ENCODE results near the gene EIPR1. TPM values are rescaled to one million over a fixed set of nuclear protein-coding genes. Genes with fewer than 3 reads are reported as not detected.

Gene EIPR1
- total RNA-seq, 2 experiments from 2014 or later = 38.2 to 40.5 TPM

DNA sequence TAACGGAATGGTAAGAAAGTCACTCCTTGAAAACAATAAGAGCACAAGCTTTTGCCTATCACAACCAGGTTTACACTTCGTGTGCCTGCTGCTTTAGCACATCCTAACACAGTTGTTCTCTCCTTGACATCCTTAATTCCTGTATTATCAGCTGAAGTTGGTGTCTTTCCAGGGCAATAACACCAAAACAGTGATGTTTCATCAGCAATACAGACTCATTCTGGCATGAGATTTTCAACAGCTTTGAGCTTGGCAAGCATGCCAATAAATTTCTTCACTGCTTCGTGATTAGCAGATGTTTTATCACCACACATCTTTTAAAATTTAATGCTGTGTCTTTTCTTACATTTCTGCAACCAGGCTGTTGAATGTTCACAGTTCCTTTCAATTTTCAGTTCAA, 148.4 kb downstream of the EIPR1 start:
- H3K36me3 Mint-ChIP-seq = peaks cover 39% of the 10 kb centered on the region
- H3K4me3 Mint-ChIP-seq = no peak overlapping the region
- CTCF ChIA-PET = no interaction called here
- H3K27ac Mint-ChIP-seq = no peak overlapping the region
- H3K4me1 Mint-ChIP-seq (ENCODE audit: low read depth) = peaks cover 33% of the 10 kb centered on the region
- intact Hi-C loops (cut with micrococcal nuclease) = no loop called here
- DNase-seq = no peak
- no peaks in the 10 kb centered on the region for H3K27me3 Mint-ChIP-seq
- peaks cover 18% of the 10 kb centered on the region for H3K9me3 Mint-ChIP-seq
- POLR2A ChIA-PET = no interaction called here

DNA sequence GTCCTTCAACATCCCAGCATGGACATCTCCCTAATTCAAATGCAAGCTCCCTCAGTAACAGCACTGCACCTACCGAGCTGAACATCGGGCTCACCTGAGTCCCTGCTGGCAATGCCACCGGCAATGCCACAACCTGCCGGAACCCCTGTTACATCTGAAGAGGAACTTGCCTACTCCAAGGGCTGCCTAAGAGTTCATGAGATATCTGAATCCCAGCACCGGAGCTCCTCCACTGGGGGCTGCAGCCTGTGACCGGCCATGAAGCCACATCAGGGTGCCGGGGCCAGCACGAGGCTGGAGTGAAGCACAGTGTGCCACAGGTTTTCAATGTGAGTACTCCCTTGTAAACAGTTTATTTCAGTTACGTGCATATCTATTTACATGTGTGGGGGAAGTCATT, 152.9 kb downstream of the EIPR1 start:
- peaks cover 27% of the 10 kb centered on the region for H3K9me3 Mint-ChIP-seq
- H3K27me3 Mint-ChIP-seq = no peaks in the 10 kb centered on the region
- intact Hi-C loops (cut with micrococcal nuclease) = no loop called here
- peaks cover 34% of the 10 kb centered on the region for H3K36me3 Mint-ChIP-seq
- DNase-seq = no peak
- H3K4me1 Mint-ChIP-seq (ENCODE audit: low read depth) = peaks cover 51% of the 10 kb centered on the region
- CTCF ChIA-PET = interaction anchor here (1.4 kb wide), 1 partner anchor 18 kb away, joined by 3 read pairs; no protein-coding TSS in a partner anchor
- H3K27ac Mint-ChIP-seq = peak overlapping the region; percentile 100
- POLR2A ChIA-PET = interaction anchor here (1.0 to 1.7 kb wide), 2 partner anchors 10 to 14 kb away, joined by 3 read pairs; no protein-coding TSS in a partner anchor
- no peak overlapping the region for H3K4me3 Mint-ChIP-seq

DNA sequence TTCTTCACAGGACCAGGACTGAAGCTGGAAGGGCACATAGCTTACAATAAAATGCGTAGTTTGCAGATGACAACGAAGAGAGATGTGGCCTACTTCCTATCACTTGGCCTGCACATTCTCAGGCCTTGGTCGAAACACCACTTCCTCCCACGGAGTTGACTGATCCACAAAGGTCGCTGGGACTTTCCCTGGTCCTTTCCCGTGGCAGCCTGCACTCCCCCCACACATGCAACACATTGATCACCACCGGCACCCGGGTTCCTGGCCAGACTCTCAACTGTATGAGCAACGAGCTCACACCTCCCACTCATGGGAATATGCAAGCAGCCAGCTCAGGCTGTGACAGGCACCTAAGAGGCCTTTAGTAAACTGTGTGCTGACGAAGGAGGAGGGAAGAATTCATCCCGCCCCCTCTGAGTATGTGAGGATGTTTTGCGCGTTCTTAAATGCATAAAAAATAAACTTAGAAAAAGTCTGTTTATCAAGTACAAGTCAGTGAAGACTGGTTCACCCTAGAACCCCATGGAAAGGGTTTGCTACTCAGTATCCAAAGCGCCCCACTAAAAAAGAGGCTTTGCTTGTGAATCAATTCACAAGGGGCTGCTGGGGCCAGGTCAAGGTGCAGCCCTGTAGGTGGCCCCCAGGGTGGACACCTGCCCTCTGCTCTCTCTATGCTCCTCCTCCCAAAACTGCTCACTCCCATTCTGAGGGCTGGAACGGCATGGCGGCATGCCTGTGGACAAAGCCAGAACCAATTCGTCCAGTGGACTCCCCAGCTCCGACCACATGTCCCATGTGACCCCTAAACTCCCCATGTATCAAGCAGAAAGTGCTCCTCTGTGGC, 154.3 kb downstream of the EIPR1 start:
- ChIA-PET POLR2A (interaction anchor here (0.7 to 1.8 kb wide), 11 partner anchors 9 to 428 kb away, joined by 3 to 8 read pairs (median 3); partner anchors contain the start of gene EIPR1), CTCF (interaction anchor here (0.8 to 1.5 kb wide), 11 partner anchors 14 to 157 kb away, joined by 3 to 10 read pairs (median 3); partner anchors contain the start of gene TRAPPC12)
- Mint-ChIP-seq H3K27ac (peak overlapping the region; percentile 100), H3K27me3 (no peaks in the 10 kb centered on the region), H3K36me3 (peaks cover 35% of the 10 kb centered on the region), H3K9me3 (peaks cover 25% of the 10 kb centered on the region), H3K4me1 (ENCODE audit: low read depth) (peaks cover 51% of the 10 kb centered on the region), H3K4me3 (peak overlapping the region; percentile 45)
- DNase-seq = peak; percentile 97
- intact Hi-C loops (cut with micrococcal nuclease) = loop anchor here (1.0 to 2.0 kb wide), 8 partner anchors 16 to 351 kb away; partner anchors contain the start of genes ADI1, EIPR1, RNASEH1 and RPS7

DNA sequence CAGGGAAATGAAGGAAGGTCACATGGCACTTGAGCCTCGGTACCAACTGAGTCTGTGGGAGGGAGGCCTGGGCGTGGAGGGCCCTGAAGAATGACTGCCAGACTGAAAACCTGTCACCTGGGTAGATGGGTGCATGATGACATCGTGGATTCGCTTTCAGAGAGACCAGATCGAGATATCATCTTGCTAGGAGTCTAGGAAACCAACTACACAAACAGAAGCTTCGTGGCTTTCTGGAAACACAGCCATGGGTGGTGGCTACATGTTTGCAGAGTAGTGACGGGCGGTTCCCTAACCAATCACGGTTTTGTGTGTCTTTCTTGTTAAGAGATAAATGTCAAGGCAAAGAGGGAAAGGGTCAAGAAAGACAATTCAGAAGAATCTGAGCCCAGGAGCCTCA, 155.0 kb downstream of the EIPR1 start:
- peak; percentile 86 for DNase-seq
- Mint-ChIP-seq H3K27ac (peak overlapping the region; percentile 100), H3K36me3 (peaks cover 31% of the 10 kb centered on the region), H3K9me3 (peaks cover 22% of the 10 kb centered on the region), H3K27me3 (no peaks in the 10 kb centered on the region), H3K4me3 (peak overlapping the region; percentile 45), H3K4me1 (ENCODE audit: low read depth) (peaks cover 55% of the 10 kb centered on the region)
- intact Hi-C loops (cut with micrococcal nuclease) = loop anchor here (1.0 to 2.0 kb wide), 8 partner anchors 17 to 352 kb away; partner anchors contain the start of genes ADI1, EIPR1, RNASEH1 and RPS7
- ChIA-PET POLR2A (interaction anchor here (0.7 to 1.8 kb wide), 10 partner anchors 18 to 429 kb away, joined by 3 to 8 read pairs (median 4); partner anchors contain the start of gene EIPR1), CTCF (interaction anchor here (0.8 to 1.5 kb wide), 9 partner anchors 17 to 158 kb away, joined by 3 to 10 read pairs (median 3); partner anchors contain the start of gene TRAPPC12)

DNA sequence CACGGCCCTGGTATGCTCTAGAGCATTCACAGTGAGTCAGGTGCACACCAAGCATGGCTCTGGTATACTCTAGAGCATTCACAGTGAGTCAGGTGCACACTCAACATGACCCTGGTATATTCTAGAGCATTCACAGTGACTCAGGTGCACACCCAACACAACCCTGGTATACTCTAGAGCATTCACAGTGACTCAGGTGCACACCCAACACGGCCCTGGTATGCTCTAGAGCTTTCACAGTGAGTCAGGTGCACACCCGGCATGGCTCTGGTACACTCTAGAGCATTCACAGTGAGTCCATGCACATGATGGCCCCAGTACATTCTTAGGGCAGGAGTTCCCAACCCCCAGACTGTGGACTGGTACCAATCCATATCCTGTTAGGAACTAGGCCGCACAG, 158.1 kb downstream of the EIPR1 start:
- ChIA-PET POLR2A (no interaction called here), CTCF (no interaction called here)
- peak overlapping the region; percentile 52 for H3K27ac Mint-ChIP-seq
- H3K36me3 Mint-ChIP-seq = peaks cover 21% of the 10 kb centered on the region
- H3K4me1 Mint-ChIP-seq (ENCODE audit: low read depth) = peaks cover 62% of the 10 kb centered on the region
- no peaks in the 10 kb centered on the region for H3K27me3 Mint-ChIP-seq
- DNase-seq = no peak
- no peak overlapping the region for H3K4me3 Mint-ChIP-seq
- intact Hi-C loops (cut with micrococcal nuclease) = no loop called here
- H3K9me3 Mint-ChIP-seq = peaks cover 9% of the 10 kb centered on the region

DNA sequence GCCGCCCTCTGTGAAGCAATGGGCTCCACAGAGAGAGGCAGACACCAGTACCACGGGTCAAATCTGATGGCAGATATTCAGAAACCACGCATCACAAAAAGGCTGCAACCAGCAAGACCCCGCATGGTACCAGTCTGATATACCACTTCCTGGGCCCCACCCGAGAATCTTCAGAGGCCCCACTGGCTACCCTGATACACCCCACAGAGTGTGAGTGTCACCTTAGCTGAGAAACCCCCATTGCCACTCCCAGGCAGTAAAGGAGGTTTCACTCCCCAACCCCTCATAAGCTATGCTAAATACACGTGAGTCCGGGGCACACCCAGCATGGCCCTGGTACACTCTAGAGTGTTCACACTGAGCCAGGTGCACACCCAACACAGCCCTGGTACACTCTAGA, 160.0 kb downstream of the EIPR1 start:
- Mint-ChIP-seq H3K9me3 (peaks cover 9% of the 10 kb centered on the region), H3K27ac (peak overlapping the region; percentile 54), H3K36me3 (peaks cover 21% of the 10 kb centered on the region), H3K27me3 (no peaks in the 10 kb centered on the region), H3K4me3 (no peak overlapping the region), H3K4me1 (ENCODE audit: low read depth) (peaks cover 52% of the 10 kb centered on the region)
- CTCF ChIA-PET = interaction anchor here (1.4 kb wide), 1 partner anchor 18 kb away, joined by 5 read pairs; no protein-coding TSS in a partner anchor
- no peak for DNase-seq
- POLR2A ChIA-PET = no interaction called here
- intact Hi-C loops (cut with micrococcal nuclease) = no loop called here

DNA sequence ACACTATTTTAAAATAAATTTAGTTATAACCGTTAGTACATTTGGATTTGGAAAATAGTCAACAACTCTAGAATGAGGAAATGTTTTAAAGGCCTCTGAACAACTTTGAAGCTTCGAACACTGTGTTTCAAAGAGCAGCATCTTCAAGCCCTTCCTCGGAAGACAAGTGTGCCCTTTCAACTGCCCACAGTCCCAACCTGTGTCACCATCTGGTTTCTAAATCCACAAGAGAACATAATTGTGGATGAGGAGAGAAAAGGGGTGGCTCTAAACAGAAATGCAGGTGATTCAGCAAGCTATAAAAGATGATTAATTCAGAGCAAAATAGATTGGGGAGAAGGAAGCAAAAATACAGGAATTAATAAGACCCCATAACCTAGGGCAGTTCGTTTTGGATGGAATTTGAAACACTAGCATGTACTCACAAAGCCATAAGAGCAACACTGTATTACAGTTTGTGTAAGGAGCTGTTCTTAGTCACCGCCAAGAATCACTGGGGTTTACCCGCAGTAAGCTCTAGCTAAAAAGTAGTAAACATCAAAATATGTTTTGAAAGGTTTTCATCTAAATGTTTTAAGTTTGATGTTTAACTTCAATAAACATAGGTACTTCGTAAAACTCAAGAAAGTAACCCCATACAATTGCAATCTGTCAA, 160.7 kb downstream of the EIPR1 start:
- ChIA-PET CTCF (interaction anchor here (1.4 kb wide), 1 partner anchor 19 kb away, joined by 5 read pairs; no protein-coding TSS in a partner anchor), POLR2A (no interaction called here)
- Mint-ChIP-seq H3K27ac (peak overlapping the region; percentile 68), H3K36me3 (peaks cover 25% of the 10 kb centered on the region), H3K4me1 (ENCODE audit: low read depth) (peaks cover 45% of the 10 kb centered on the region), H3K4me3 (no peak overlapping the region), H3K9me3 (peaks cover 9% of the 10 kb centered on the region), H3K27me3 (no peaks in the 10 kb centered on the region)
- DNase-seq = no peak
- intact Hi-C loops (cut with micrococcal nuclease) = no loop called here

DNA sequence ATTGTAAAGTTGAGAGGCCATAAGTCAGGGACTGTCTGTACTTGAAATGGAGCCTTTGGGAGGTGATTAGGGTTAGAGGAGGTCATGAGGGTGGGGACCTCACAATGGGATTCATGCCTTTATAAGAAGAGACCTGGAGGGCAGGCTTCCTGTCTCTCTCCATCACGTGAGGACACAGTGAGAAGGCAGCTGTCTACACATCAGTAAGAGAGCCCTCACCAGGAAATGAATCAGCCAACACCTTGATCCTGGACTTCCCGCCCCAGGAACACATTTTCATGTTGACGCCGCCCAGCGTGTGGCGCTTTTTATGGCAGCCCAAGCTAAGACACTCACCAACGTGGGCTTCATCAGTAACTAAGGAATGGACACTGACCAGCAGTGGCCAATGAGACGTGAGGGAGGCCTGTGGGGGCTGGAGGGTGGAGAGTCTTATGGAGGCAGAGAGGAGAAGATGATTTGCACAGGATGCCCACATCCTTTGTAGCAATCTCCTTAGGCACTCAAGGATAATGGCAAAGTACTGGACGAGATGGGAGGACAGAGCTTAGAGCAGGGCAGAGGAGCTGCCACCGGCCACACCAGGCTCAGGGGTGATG, 162.7 kb downstream of the EIPR1 start:
- peak overlapping the region; percentile 62 for H3K27ac Mint-ChIP-seq
- peak; percentile 27 for DNase-seq
- CTCF ChIA-PET = no interaction called here
- peaks cover 38% of the 10 kb centered on the region for H3K4me1 Mint-ChIP-seq (ENCODE audit: low read depth)
- H3K4me3 Mint-ChIP-seq = no peak overlapping the region
- POLR2A ChIA-PET = interaction anchor here (1.4 kb wide), 1 partner anchor 9 kb away, joined by 3 read pairs; no protein-coding TSS in a partner anchor
- intact Hi-C loops (cut with micrococcal nuclease) = no loop called here
- H3K9me3 Mint-ChIP-seq = peaks cover under 1% of the 10 kb centered on the region
- no peaks in the 10 kb centered on the region for H3K27me3 Mint-ChIP-seq
- peaks cover 18% of the 10 kb centered on the region for H3K36me3 Mint-ChIP-seq

DNA sequence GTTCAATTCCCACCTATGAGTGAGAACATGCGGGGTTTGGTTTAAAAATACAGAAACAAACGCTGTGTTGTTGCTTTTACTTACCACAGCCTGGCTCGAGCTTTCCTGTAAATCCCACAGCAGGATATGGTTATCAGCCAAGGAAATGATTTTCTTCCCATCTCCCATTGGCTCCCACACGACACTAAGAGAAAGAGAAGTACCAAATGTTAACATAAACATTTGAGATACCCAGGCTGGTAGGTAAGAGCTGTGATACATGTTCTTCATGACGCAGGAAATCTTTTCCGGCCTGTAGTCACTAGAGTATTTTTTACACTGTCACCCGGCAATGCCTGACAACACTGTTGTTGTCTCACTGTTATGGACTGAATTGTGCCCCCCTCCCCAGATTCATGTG, 163.6 kb downstream of the EIPR1 start:
- peaks cover 19% of the 10 kb centered on the region for H3K36me3 Mint-ChIP-seq
- H3K27me3 Mint-ChIP-seq = no peaks in the 10 kb centered on the region
- H3K4me1 Mint-ChIP-seq (ENCODE audit: low read depth) = peaks cover 38% of the 10 kb centered on the region
- H3K27ac Mint-ChIP-seq = peak overlapping the region; percentile 25
- H3K9me3 Mint-ChIP-seq = no peaks in the 10 kb centered on the region
- ChIA-PET POLR2A (interaction anchor here (1.4 kb wide), 1 partner anchor 10 kb away, joined by 3 read pairs; no protein-coding TSS in a partner anchor), CTCF (no interaction called here)
- DNase-seq = no peak
- intact Hi-C loops (cut with micrococcal nuclease) = no loop called here
- no peak overlapping the region for H3K4me3 Mint-ChIP-seq

DNA sequence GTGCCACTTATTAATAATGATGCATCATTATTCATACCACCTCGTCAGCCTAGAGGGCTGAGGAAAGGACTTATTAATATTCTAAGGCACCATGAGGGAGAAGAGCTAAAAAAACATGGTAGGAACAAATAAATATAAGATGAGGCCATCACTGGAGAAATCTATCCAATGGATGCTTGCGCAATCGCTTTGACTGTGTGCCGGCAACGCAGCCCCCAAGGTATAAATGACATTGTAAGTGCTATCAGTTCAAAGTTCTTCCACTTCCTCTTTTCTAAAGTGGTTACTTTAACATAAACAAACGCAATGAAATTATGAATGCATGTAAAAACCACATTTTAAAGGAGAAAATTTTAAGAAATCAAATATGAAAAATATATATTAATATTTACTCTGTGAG, 164.6 kb downstream of the EIPR1 start:
- Mint-ChIP-seq H3K4me3 (no peak overlapping the region), H3K36me3 (peaks cover 21% of the 10 kb centered on the region), H3K27me3 (no peaks in the 10 kb centered on the region), H3K4me1 (ENCODE audit: low read depth) (peaks cover 37% of the 10 kb centered on the region), H3K9me3 (no peaks in the 10 kb centered on the region), H3K27ac (no peak overlapping the region)
- DNase-seq = no peak
- CTCF ChIA-PET = no interaction called here
- intact Hi-C loops (cut with micrococcal nuclease) = no loop called here
- POLR2A ChIA-PET = no interaction called here

DNA sequence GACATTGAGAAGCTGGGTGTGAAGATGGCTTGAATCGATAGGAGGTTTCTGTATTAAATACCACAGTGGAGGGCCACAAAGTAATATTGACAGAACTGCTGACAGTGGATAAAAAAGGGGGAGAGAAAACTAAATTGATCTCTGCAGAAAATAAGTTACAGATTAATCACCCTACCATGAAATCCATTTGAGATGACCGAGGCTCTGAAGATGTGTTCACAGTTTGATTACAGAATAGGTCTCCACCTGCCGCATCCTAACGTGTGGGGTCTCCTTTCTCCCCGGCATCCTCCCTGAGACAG, 165.6 kb downstream of the EIPR1 start:
- no peaks in the 10 kb centered on the region for H3K27me3 Mint-ChIP-seq
- H3K27ac Mint-ChIP-seq = no peak overlapping the region
- ChIA-PET CTCF (no interaction called here), POLR2A (no interaction called here)
- DNase-seq = no peak
- peaks cover 29% of the 10 kb centered on the region for H3K4me1 Mint-ChIP-seq (ENCODE audit: low read depth)
- no peaks in the 10 kb centered on the region for H3K9me3 Mint-ChIP-seq
- peaks cover 21% of the 10 kb centered on the region for H3K36me3 Mint-ChIP-seq
- H3K4me3 Mint-ChIP-seq = no peak overlapping the region
- intact Hi-C loops (cut with micrococcal nuclease) = no loop called here

Measured in activated CD4-positive, alpha-beta memory T cell treated with anti-CD3 and anti-CD28 coated beads for 36 hours (primary cell).